UCSD-AML1 (cell line): Measurements from ENCODE around the gene CMTM4.
"Not testable (repeated sequence)": the region's sequence is repeated elsewhere in the genome, so short reads cannot be mapped to it uniquely, and the experiment has no call there.

Source experiments
- DNase-seq: peaks from one replicate; lab custom pipeline; 2025; ENCODE audit not compliant: unreplicated experiment; lab: John Stamatoyannopoulos, UW

CMTM4 gene

GRCh38 chr16:66649167-66649566 is 47.4 kb downstream of the CMTM4 start:
- DNase-seq = no peak

- DNase-seq = no peak
Observed at GRCh38 chr16:66647866-66648265, 48.7 kb downstream of the CMTM4 start.

GRCh38 chr16:66641387-66641786 is 55.2 kb downstream of the CMTM4 start:
- DNase-seq = no peak

GRCh38 chr16:66640724-66641314 is 55.7 kb downstream of the CMTM4 start:
- DNase-seq = no peak

GRCh38 chr16:66639091-66639885 is 57.3 kb downstream of the CMTM4 start:
- no peak for DNase-seq

- DNase-seq = no peak
Observed at GRCh38 chr16:66637806-66638205, 58.7 kb downstream of the CMTM4 start.

GRCh38 chr16:66636199-66636598 is 60.3 kb downstream of the CMTM4 start:
- no peak for DNase-seq

GRCh38 chr16:66635406-66635805 is 61.1 kb downstream of the CMTM4 start:
- DNase-seq = no peak

GRCh38 chr16:66634527-66635196 is 61.9 kb downstream of the CMTM4 start:
- no peak for DNase-seq

GRCh38 chr16:66631558-66631957 is 65.0 kb downstream of the CMTM4 start:
- DNase-seq = not testable (repeated sequence)

GRCh38 chr16:66630561-66631260 is 65.8 kb downstream of the CMTM4 start:
- DNase-seq = not testable (repeated sequence)

- no peak for DNase-seq
Observed at GRCh38 chr16:66629856-66630255, 66.7 kb downstream of the CMTM4 start.

- not testable (repeated sequence) for DNase-seq
Observed at GRCh38 chr16:66627611-66628378, 68.7 kb downstream of the CMTM4 start.

GRCh38 chr16:66623755-66624154 is 72.8 kb downstream of the CMTM4 start:
- DNase-seq = no peak

- DNase-seq = no peak
Observed at GRCh38 chr16:66622863-66623262, 73.7 kb downstream of the CMTM4 start.

GRCh38 chr16:66621973-66622372 is 74.6 kb downstream of the CMTM4 start:
- DNase-seq = no peak

- DNase-seq = no peak
Observed at GRCh38 chr16:66620429-66620795, 76.1 kb downstream of the CMTM4 start.

GRCh38 chr16:66619534-66620428 is 76.8 kb downstream of the CMTM4 start:
- DNase-seq = no peak

GRCh38 chr16:66618588-66619375 is 77.8 kb downstream of the CMTM4 start:
- DNase-seq = no peak
